CD4-positive, alpha-beta memory T cell (primary cell): ENCODE measurements around the gene NNMT. TPM values are rescaled to one million over a fixed set of nuclear protein-coding genes. Genes with fewer than 3 reads are reported as not detected.

ENCODE experiments used
- CTCF ChIA-PET: fragments of 350-600 bp; sonication (Branson Sonifier 250); formaldehyde crosslinking; loops from one replicate; lab custom pipeline; 2021; ENCODE audit warnings: inconsistent platforms; ENCODE audit not compliant: partially characterized antibody; lab: Charles Lee
- POLR2A ChIA-PET: fragments of 350-600 bp; sonication (Branson Sonifier 250); formaldehyde crosslinking; loops from one replicate; lab custom pipeline; 2021; ENCODE audit not compliant: partially characterized antibody; lab: Charles Lee
- DNase-seq, 5 donors: peaks; one replicate each; pipeline versions ENCODE4 v3.0.0 to v3.0.0-alpha.2; 2020 to 2022; ENCODE audit warnings: mixed read lengths in 1 of 5
- H3K27ac ChIP-seq: one replicate; pipeline ENCODE4 v1.7.0; 2013; ENCODE audit warnings: low read depth, low read length
- H3K27me3 ChIP-seq: 2 replicates; pipeline ENCODE4 v1.7.0; 2013; ENCODE audit warnings: mild to moderate bottlenecking, low read length, moderate library complexity; ENCODE audit not compliant: insufficient read depth
- H3K36me3 ChIP-seq: 2 replicates; pipeline ENCODE4 v1.7.0; 2013; ENCODE audit warnings: mild to moderate bottlenecking, low read length, moderate library complexity; ENCODE audit not compliant: insufficient read depth
- H3K4me1 ChIP-seq: 2 replicates; pipeline ENCODE4 v1.7.0; 2013; ENCODE audit warnings: mild to moderate bottlenecking, low read length, moderate library complexity; ENCODE audit not compliant: insufficient read depth
- H3K4me3 ChIP-seq, 2 donors: one replicate each; pipeline ENCODE4 v1.7.0; 2013; ENCODE audit warnings: low read length in 2 of 2, mild to moderate bottlenecking in 1 of 2
- H3K9me3 ChIP-seq, 2 donors: one replicate each; pipeline ENCODE4 v1.7.0; 2013; ENCODE audit warnings: low read length in 2 of 2, control low read depth in 1 of 2; ENCODE audit not compliant: control insufficient read depth in 1 of 2
- H3K27ac Mint-ChIP-seq, 7 donors: one replicate each; pipeline ENCODE4 v1.8.0; 2020 to 2021; ENCODE audit warnings: mixed read lengths in 7 of 7, mild to moderate bottlenecking in 6 of 7, inconsistent platforms in 3 of 7, moderate library complexity in 3 of 7
- H3K27me3 Mint-ChIP-seq, 2 donors: one replicate each; pipeline ENCODE4 v1.8.0; 2020 to 2021; ENCODE audit warnings: mixed read lengths in 2 of 2
- H3K36me3 Mint-ChIP-seq, 2 donors: one replicate each; pipeline ENCODE4 v1.8.0; 2020 to 2021; ENCODE audit warnings: mixed read lengths in 2 of 2, inconsistent platforms in 1 of 2, mild to moderate bottlenecking in 1 of 2
- H3K4me1 Mint-ChIP-seq, 4 donors: one replicate each; pipeline ENCODE4 v1.8.0; 2020 to 2021; ENCODE audit warnings: mixed read lengths in 4 of 4, mild to moderate bottlenecking in 1 of 4
- H3K4me3 Mint-ChIP-seq, 8 donors: one replicate each; pipeline ENCODE4 v1.8.0; 2020 to 2021; ENCODE audit warnings: mixed read lengths in 8 of 8, mild to moderate bottlenecking in 7 of 8, moderate library complexity in 6 of 8, inconsistent platforms in 3 of 8
- H3K9me3 Mint-ChIP-seq, 8 donors: one replicate each; pipeline ENCODE4 v1.8.0; 2020 to 2021; ENCODE audit warnings: mixed read lengths in 8 of 8, mild to moderate bottlenecking in 5 of 8, inconsistent platforms in 3 of 8, moderate library complexity in 1 of 8
- intact Hi-C: fragments of 100-400 bp; cut with micrococcal nuclease; formaldehyde crosslinking; loops from one replicate; pipeline ENCODE4 v1.15.1; 2023
- polyA plus RNA-seq, 2 donors: library from polyadenylated mRNA; unstranded; fragments of 300-500 nt; fragmentation: Illumina TruSeq; gene quantifications; one replicate each; pipeline ENCODE4 v1.2.3, GENCODE V29; 2021
- total RNA-seq, 2 experiments: library from RNA; stranded (reverse); gene quantifications; one replicate each; pipeline ENCODE4 v1.2.3, GENCODE V29; 2021

Gene NNMT
- total and polyA plus RNA-seq, 4 experiments from 2014 or later: not detected

DNA sequence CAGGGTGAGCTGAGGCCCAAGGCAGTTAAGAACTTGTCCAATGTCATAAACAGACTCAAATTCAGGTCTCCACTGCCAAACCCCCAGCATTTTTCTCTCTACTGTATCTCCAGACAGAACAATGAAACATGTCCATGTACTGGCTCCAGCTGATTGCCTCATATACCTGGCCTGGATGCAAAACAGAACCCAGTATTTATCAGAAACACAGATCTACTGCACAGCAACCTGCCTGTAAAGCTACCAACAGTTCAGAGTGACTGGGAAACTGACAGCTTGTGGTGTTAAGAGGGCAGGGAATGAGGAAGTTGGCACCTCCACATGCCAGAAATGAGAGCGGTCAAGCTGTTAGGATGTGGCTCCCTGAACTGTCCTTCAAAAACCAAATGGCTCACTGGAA, 62.5 kb downstream of the NNMT start:
- Mint-ChIP-seq H3K4me1 (no peaks in the 10 kb centered on the region), H3K27ac (no peak overlapping the region), H3K27me3 (peaks cover 11% of the 10 kb centered on the region in 2 donors), H3K9me3 (no peaks in the 10 kb centered on the region), H3K4me3 (no peak overlapping the region), H3K36me3 (no peaks in the 10 kb centered on the region)
- no peaks in the 10 kb centered on the region for H3K27me3 ChIP-seq
- ChIA-PET POLR2A (no interaction called here), CTCF (no interaction called here)
- H3K36me3 ChIP-seq: no peaks in the 10 kb centered on the region
- intact Hi-C loops: no loop called here
- no peak for DNase-seq
- H3K9me3 ChIP-seq: no peaks in the 10 kb centered on the region
- no peak overlapping the region for H3K4me3 ChIP-seq
- H3K27ac ChIP-seq: no peak overlapping the region
- no peaks in the 10 kb centered on the region for H3K4me1 ChIP-seq

DNA sequence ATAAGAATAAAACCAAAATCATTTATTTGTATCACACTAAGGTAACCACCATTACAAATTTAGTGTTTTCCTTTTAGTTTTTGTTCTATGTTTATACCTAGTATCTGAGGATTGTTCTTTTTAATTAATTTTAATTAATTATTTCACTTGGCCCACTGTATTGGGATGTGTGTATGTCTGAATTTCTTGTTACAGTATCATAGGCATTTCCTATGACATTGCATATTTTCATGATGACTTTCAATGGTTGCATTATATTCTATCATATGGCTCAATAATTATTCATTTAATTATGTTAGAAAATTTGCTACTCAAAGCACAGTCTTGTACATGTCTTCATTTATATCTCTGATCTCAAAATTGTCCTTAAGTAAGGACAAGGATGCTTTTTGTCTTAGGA, 63.1 kb downstream of the NNMT start:
- no peaks in the 10 kb centered on the region for H3K36me3 ChIP-seq
- DNase-seq: no peak
- Mint-ChIP-seq H3K4me3 (no peak overlapping the region), H3K27ac (no peak overlapping the region), H3K9me3 (no peaks in the 10 kb centered on the region), H3K4me1 (no peaks in the 10 kb centered on the region), H3K36me3 (no peaks in the 10 kb centered on the region), H3K27me3 (peaks cover 11 to 15% of the 10 kb centered on the region in 2 donors)
- no peaks in the 10 kb centered on the region for H3K9me3 ChIP-seq
- CTCF ChIA-PET: interaction anchor here (1.3 kb wide), 1 partner anchor 9 kb away, joined by 3 read pairs; no protein-coding TSS in a partner anchor
- no peaks in the 10 kb centered on the region for H3K27me3 ChIP-seq
- intact Hi-C loops: no loop called here
- H3K4me1 ChIP-seq: no peaks in the 10 kb centered on the region
- H3K4me3 ChIP-seq: no peak overlapping the region
- no peak overlapping the region for H3K27ac ChIP-seq
- POLR2A ChIA-PET: no interaction called here

DNA sequence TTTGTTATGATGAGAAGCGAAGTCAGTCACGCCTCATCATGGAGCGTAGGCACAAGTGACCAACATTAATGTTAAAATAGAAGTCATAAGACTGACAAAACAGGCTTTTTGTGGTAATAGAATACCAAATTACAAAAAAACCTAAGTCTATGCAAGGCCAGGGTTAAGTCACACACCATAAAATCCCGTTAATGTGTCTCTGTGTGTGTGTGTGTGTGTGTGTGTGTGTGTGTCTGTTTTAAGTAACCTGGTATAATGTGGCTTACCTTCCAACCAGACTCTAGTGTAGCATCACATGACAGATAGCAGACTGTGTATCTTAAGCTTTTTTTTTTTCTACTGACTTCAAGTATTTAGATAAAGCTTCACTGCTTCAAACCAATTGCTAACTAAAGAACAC, 66.1 kb downstream of the NNMT start:
- Mint-ChIP-seq H3K27me3 (peaks cover 20 to 26% of the 10 kb centered on the region in 2 donors), H3K4me3 (no peak overlapping the region), H3K9me3 (no peaks in the 10 kb centered on the region), H3K27ac (no peak overlapping the region), H3K4me1 (no peaks in the 10 kb centered on the region), H3K36me3 (no peaks in the 10 kb centered on the region)
- no peaks in the 10 kb centered on the region for H3K27me3 ChIP-seq
- intact Hi-C loops: no loop called here
- no peak for DNase-seq
- no peaks in the 10 kb centered on the region for H3K4me1 ChIP-seq
- H3K9me3 ChIP-seq: no peaks in the 10 kb centered on the region
- no peaks in the 10 kb centered on the region for H3K36me3 ChIP-seq
- H3K27ac ChIP-seq: no peak overlapping the region
- POLR2A ChIA-PET: no interaction called here
- CTCF ChIA-PET: interaction anchor here (0.6 to 1.1 kb wide), 2 partner anchors 15 to 21 kb away, joined by 3 read pairs; no protein-coding TSS in a partner anchor
- no peak overlapping the region for H3K4me3 ChIP-seq

DNA sequence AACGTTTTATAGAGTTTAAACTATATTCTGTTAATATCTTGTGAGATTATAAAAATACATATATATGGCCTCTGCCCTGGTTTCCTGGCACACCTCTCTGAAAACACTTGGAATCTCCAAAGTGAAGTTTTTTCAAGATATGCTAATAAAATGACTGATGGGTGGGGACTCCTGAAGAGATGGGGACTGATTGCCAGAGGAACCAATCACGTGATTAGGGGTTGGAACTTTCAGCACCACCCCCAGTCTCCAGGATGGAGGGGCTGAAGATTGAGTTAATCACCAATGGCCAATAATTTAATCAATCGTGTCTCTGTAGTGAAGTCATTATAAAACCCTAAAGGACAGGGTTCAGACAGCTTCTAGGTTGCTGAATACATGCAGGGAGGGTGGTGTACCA, 66.8 kb downstream of the NNMT start:
- Mint-ChIP-seq H3K36me3 (no peaks in the 10 kb centered on the region), H3K27me3 (peaks cover 14 to 26% of the 10 kb centered on the region in 2 donors), H3K9me3 (no peaks in the 10 kb centered on the region), H3K4me3 (no peak overlapping the region), H3K27ac (no peak overlapping the region), H3K4me1 (no peaks in the 10 kb centered on the region)
- no peaks in the 10 kb centered on the region for H3K9me3 ChIP-seq
- no peaks in the 10 kb centered on the region for H3K27me3 ChIP-seq
- intact Hi-C loops: no loop called here
- no peak overlapping the region for H3K27ac ChIP-seq
- H3K4me1 ChIP-seq: no peaks in the 10 kb centered on the region
- no peak for DNase-seq
- ChIA-PET POLR2A (no interaction called here), CTCF (interaction anchor here (0.6 kb wide), 1 partner anchor 22 kb away, joined by 3 read pairs; no protein-coding TSS in a partner anchor)
- H3K4me3 ChIP-seq: no peak overlapping the region
- H3K36me3 ChIP-seq: no peaks in the 10 kb centered on the region

Other genes with a start within 250 kb of the NNMT start
- 1 to 10 TPM; 5.6 to 8.2 TPM for gene ZBTB16, start 236.7 kb upstream of the NNMT start, total RNA-seq
- 10 to 100 TPM in 1 of 2 donors, 1 to 10 TPM in 1; 9.0 to 28.4 TPM for gene ZBTB16, start 236.7 kb upstream of the NNMT start, polyA plus RNA-seq
- gene C11orf71, start 104.1 kb downstream of the NNMT start, total RNA-seq: 10 to 100 TPM; 15.1 to 15.6 TPM
- gene C11orf71, start 104.1 kb downstream of the NNMT start, polyA plus RNA-seq: 10 to 100 TPM; 12.8 to 13.9 TPM
- 10 to 100 TPM; 35.8 to 43.0 TPM for gene RBM7, start 104.3 kb downstream of the NNMT start, total RNA-seq
- 10 to 100 TPM; 23.1 to 39.8 TPM for gene RBM7, start 104.3 kb downstream of the NNMT start, polyA plus RNA-seq
- gene REXO2, start 143.1 kb downstream of the NNMT start, total RNA-seq: 10 to 100 TPM; 64.8 to 70.4 TPM
- gene REXO2, start 143.1 kb downstream of the NNMT start, polyA plus RNA-seq: 100 to 1,000 TPM in 1 of 2 donors, 10 to 100 TPM in 1; 60.0 to 101 TPM